Liver (tissue), 3 donors: Measurements from ENCODE around the gene GRIP2.

Experiments used
- ATF3 ChIP-seq: IDR thresholded peaks from 2 replicates; pipeline ENCODE4 v1.6.1; 2016; ENCODE audit warnings: antibody characterized with exemption
- CTCF ChIP-seq: fragments of 150-350 bp; IDR thresholded peaks from 2 replicates; pipeline ENCODE4 v1.5.1; 2017; ENCODE audit warnings: improper control_type of control experiment, low read depth, low read length; ENCODE audit not compliant: missing input control
- REST ChIP-seq: IDR thresholded peaks from 2 replicates; pipeline ENCODE4 v1.6.1; 2016; ENCODE audit warnings: antibody characterized with exemption, mild to moderate bottlenecking
- SP1 ChIP-seq: IDR thresholded peaks from 2 replicates; pipeline ENCODE4 v1.6.1; 2018; ENCODE audit warnings: antibody characterized with exemption, mild to moderate bottlenecking
- YY1 ChIP-seq: IDR thresholded peaks from 2 replicates; pipeline ENCODE4 v1.6.1; 2016; ENCODE audit warnings: antibody characterized with exemption, mild to moderate bottlenecking
- donor health status: healthy.
- donor health status: healthy.

DNA sequence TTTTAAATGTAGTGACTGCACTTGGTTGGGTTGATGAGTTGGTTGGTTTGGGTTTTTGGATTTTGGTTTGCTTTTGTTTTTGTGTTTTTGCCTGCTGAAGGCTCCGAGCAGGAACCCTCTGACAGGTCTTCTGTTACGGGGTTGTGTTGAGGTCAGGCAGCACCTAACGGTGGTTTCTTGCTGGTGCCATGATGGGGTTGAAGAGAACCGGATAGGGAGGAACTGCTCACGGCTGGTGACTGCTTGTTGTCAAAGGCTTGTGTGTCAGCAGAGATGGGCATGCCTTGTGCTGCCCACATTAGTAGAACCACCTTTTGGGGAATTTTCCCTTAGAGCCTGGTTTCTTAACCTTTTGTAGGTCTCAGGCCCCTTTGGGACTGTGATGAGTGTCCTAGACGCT lies 95.8 kb downstream of the GRIP2 start:
- TF ChIP-seq CTCF (no peak), REST (no peak), SP1 (no peak), YY1 (no peak), ATF3 (no peak)
